Gastroesophageal sphincter (tissue), 3 donors: ENCODE results near the gene NHS.

Source experiments
- CTCF ChIP-seq, 4 experiments: fragments of 200-600 bp in 2 of 4; fragments of 450-650 bp in 2 of 4; sonication (generic) in 1 of 4; IDR thresholded peaks; one replicate each; pipeline ENCODE4 v1.5.1; 2017 to 2019; ENCODE audit warnings: antibody characterized with exemption in 4 of 4, mild to moderate bottlenecking in 2 of 4, moderate library complexity in 2 of 4
- POLR2A ChIP-seq, 2 donors: fragments of 450-650 bp; IDR thresholded peaks; one replicate each; pipeline ENCODE4 v1.6.1; 2017; ENCODE audit warnings: antibody characterized with exemption in 2 of 2, mild to moderate bottlenecking in 2 of 2, moderate library complexity in 1 of 2

GRCh38 chrX:17484592-17484991 lies 109.6 kb downstream of the NHS start:
- no peak for TF ChIP-seq CTCF (IDR thresholded peaks at IDR 0.05)
- no peak for TF ChIP-seq POLR2A (IDR thresholded peaks at IDR 0.05)
